GM06990 (cell line): ENCODE measurements around the gene ARHGAP8.

Experiments used
- DNase-seq: peaks from one replicate; pipeline ENCODE4 v3.0.0-alpha.2; 2011; ENCODE audit not compliant: insufficient read length; ENCODE audit errors: extremely low read depth
- H3K27me3 ChIP-seq: replicated peaks from 2 replicates; pipeline ENCODE4 v1.6.0; 2011; ENCODE audit warnings: low read length; ENCODE audit not compliant: control insufficient read depth, insufficient read depth
- H3K36me3 ChIP-seq: 2 replicates; pipeline ENCODE4 v1.5.1; 2011; ENCODE audit warnings: low read length; ENCODE audit not compliant: control insufficient read depth, insufficient read depth
- H3K4me3 ChIP-seq: replicated peaks from 2 replicates; pipeline ENCODE4 v1.5.1; 2011; ENCODE audit warnings: low read depth, mild to moderate bottlenecking, control low read depth, low read length
- CTCF ChIP-seq: IDR thresholded peaks from 2 replicates; pipeline ENCODE4 v1.5.1; 2011; ENCODE audit warnings: low read length, control low read depth, mild to moderate bottlenecking, inconsistent platforms; ENCODE audit not compliant: insufficient read depth, poor library complexity, severe bottlenecking

The ARHGAP8 gene

GRCh38 chr22:44831885-44832284 is 79.5 kb downstream of the ARHGAP8 start:
- Histone ChIP-seq H3K4me3 (no peak overlapping the region), H3K27me3 (no peaks in the 10 kb centered on the region), H3K36me3 (no peaks in the 10 kb centered on the region)
- no peak for TF ChIP-seq CTCF
- no peak for DNase-seq

- Histone ChIP-seq H3K36me3 (no peaks in the 10 kb centered on the region), H3K4me3 (no peak overlapping the region), H3K27me3 (no peaks in the 10 kb centered on the region)
- no peak for TF ChIP-seq CTCF
- no peak for DNase-seq
Measured at GRCh38 chr22:44834065-44834464, 81.7 kb downstream of the ARHGAP8 start.

GRCh38 chr22:44837481-44837880 is 85.1 kb downstream of the ARHGAP8 start:
- no peak for DNase-seq
- no peak overlapping the region for H3K4me3 ChIP-seq
- H3K27me3 ChIP-seq, result no peaks in the 10 kb centered on the region
- H3K36me3 ChIP-seq, result no peaks in the 10 kb centered on the region
- TF ChIP-seq CTCF, result no peak

- Histone ChIP-seq H3K36me3 (no peaks in the 10 kb centered on the region), H3K27me3 (no peaks in the 10 kb centered on the region), H3K4me3 (no peak overlapping the region)
- no peak for DNase-seq
- no peak for TF ChIP-seq CTCF
Measured at GRCh38 chr22:44838316-44839016, 86.1 kb downstream of the ARHGAP8 start.

- no peak for TF ChIP-seq CTCF
- Histone ChIP-seq H3K27me3 (no peaks in the 10 kb centered on the region), H3K4me3 (no peak overlapping the region), H3K36me3 (no peaks in the 10 kb centered on the region)
- DNase-seq, result no peak
Measured at GRCh38 chr22:44839061-44839460, 86.7 kb downstream of the ARHGAP8 start.

GRCh38 chr22:44839721-44840120 is 87.3 kb downstream of the ARHGAP8 start:
- Histone ChIP-seq H3K36me3 (no peaks in the 10 kb centered on the region), H3K27me3 (no peaks in the 10 kb centered on the region), H3K4me3 (no peak overlapping the region)
- no peak for DNase-seq
- no peak for TF ChIP-seq CTCF
